Vagina (tissue), 2 donors: ENCODE results near the gene FRMD1.

Experiments used
- CTCF ChIP-seq, 3 experiments: fragments of 450-650 bp in 2 of 3; fragments of 200-600 bp in 1 of 3; sonication (generic) in 1 of 3; IDR thresholded peaks; one replicate each; pipeline ENCODE4 v1.5.1; 2017 to 2019; ENCODE audit warnings: antibody characterized with exemption in 3 of 3, mild to moderate bottlenecking in 2 of 3, moderate library complexity in 2 of 3
- POLR2A ChIP-seq, 2 donors: fragments of 450-650 bp; IDR thresholded peaks; one replicate each; pipeline ENCODE4 v1.6.1; 2017; ENCODE audit warnings: antibody characterized with exemption in 2 of 2, mild to moderate bottlenecking in 2 of 2, moderate library complexity in 2 of 2

- TF ChIP-seq CTCF (IDR thresholded peaks at IDR 0.05) (no peak), POLR2A (IDR thresholded peaks at IDR 0.05) (no peak)
Measured at GRCh38 chr6:168039301-168039700, 39.7 kb downstream of the FRMD1 start.
